LNCAP (cell line): ENCODE measurements around the gene PALLD.

Source experiments
- CTCF ChIP-seq: fragments of 450-650 bp; IDR thresholded peaks from 2 replicates; pipeline ENCODE4 v1.5.1; 2017; ENCODE audit warnings: mild to moderate bottlenecking

Gene PALLD

GRCh38 chr4:168864821-168865541, 368.1 kb downstream of the PALLD start:
- no peak for TF ChIP-seq CTCF

GRCh38 chr4:168865854-168866253, 369.0 kb downstream of the PALLD start:
- no peak for TF ChIP-seq CTCF

GRCh38 chr4:168866635-168867034, 369.8 kb downstream of the PALLD start:
- no peak for TF ChIP-seq CTCF

GRCh38 chr4:168867128-168867527, 370.3 kb downstream of the PALLD start:
- TF ChIP-seq CTCF = no peak

- no peak for TF ChIP-seq CTCF
Measured at GRCh38 chr4:168868044-168868781, 371.4 kb downstream of the PALLD start.

GRCh38 chr4:168868802-168869201, 371.9 kb downstream of the PALLD start:
- TF ChIP-seq CTCF = peak; percentile 40; the same call in 1 of the 2 replicates

- TF ChIP-seq CTCF = no peak
Measured at GRCh38 chr4:168870004-168870403, 373.2 kb downstream of the PALLD start.
